Parathyroid adenoma (tissue), 2 donors: ENCODE measurements around the gene TEX48.

Source experiments
- H2AFZ ChIP-seq: fragments of 300-600 bp; sonication (generic); one replicate; pipeline ENCODE4 v1.7.0; 2017; ENCODE audit warnings: antibody characterized with exemption, mild to moderate bottlenecking
- H3K27ac ChIP-seq: fragments of 300-600 bp; sonication (generic); one replicate; pipeline ENCODE4 v1.7.0; 2017
- H3K27me3 ChIP-seq: fragments of 300-600 bp; sonication (generic); one replicate; pipeline ENCODE4 v1.7.0; 2017; ENCODE audit warnings: low read length; ENCODE audit not compliant: control insufficient read depth, insufficient read depth
- H3K36me3 ChIP-seq: fragments of 300-600 bp; sonication (generic); one replicate; pipeline ENCODE4 v1.7.0; 2017; ENCODE audit warnings: low read length; ENCODE audit not compliant: control insufficient read depth, insufficient read depth
- H3K4me1 ChIP-seq: fragments of 300-600 bp; sonication (generic); one replicate; pipeline ENCODE4 v1.7.0; 2017; ENCODE audit warnings: control low read depth
- H3K4me2 ChIP-seq: fragments of 300-600 bp; sonication (generic); one replicate; pipeline ENCODE4 v1.7.0; 2017; ENCODE audit warnings: low read length
- H3K4me3 ChIP-seq: fragments of 300-600 bp; sonication (generic); one replicate; pipeline ENCODE4 v1.7.0; 2017; ENCODE audit warnings: low read depth, low read length
- H3K79me2 ChIP-seq: fragments of 300-600 bp; sonication (generic); one replicate; pipeline ENCODE4 v1.7.0; 2017; ENCODE audit warnings: control low read depth
- H3K9ac ChIP-seq: fragments of 300-600 bp; sonication (generic); one replicate; pipeline ENCODE4 v1.7.0; 2017; ENCODE audit warnings: mild to moderate bottlenecking
- H3K9me3 ChIP-seq: fragments of 300-600 bp; sonication (generic); one replicate; pipeline ENCODE4 v1.7.0; 2017; ENCODE audit warnings: low read length; ENCODE audit not compliant: control insufficient read depth
- TF ChIP-seq, protein P1 (sequence below): fragments of 300-600 bp; sonication (generic); IDR thresholded peaks from one replicate; pipeline ENCODE4 v1.7.0; 2017; ENCODE audit warnings: antibody characterized with exemption, mild to moderate bottlenecking
- donor health status: primary hyperparathyroidism.

TEX48 gene

DNA sequence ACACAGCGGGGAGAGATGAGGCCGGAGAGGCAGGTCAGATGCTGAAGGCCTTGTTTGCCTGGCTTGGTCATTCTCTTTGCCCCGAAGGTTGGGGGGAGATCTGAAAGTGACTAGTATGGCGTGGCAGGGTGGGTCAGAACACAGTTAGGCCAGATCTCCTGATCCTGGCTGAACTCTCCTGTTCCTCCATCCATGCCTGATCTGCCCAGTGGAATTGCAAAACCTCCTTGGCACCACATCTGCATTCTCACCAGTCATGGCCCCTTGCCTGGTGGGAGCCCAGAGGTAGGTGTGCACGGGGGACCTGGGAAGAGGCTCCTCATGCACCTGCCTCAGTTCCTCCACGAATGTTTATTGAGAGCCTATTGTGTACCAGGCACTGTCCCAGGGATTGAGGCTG lies 47.6 kb downstream of the TEX48 start:
- H3K9ac ChIP-seq = no peak overlapping the region
- H3K4me3 ChIP-seq = no peak overlapping the region
- no peaks in the 10 kb centered on the region for H3K79me2 ChIP-seq
- TF ChIP-seq, protein P1, sequence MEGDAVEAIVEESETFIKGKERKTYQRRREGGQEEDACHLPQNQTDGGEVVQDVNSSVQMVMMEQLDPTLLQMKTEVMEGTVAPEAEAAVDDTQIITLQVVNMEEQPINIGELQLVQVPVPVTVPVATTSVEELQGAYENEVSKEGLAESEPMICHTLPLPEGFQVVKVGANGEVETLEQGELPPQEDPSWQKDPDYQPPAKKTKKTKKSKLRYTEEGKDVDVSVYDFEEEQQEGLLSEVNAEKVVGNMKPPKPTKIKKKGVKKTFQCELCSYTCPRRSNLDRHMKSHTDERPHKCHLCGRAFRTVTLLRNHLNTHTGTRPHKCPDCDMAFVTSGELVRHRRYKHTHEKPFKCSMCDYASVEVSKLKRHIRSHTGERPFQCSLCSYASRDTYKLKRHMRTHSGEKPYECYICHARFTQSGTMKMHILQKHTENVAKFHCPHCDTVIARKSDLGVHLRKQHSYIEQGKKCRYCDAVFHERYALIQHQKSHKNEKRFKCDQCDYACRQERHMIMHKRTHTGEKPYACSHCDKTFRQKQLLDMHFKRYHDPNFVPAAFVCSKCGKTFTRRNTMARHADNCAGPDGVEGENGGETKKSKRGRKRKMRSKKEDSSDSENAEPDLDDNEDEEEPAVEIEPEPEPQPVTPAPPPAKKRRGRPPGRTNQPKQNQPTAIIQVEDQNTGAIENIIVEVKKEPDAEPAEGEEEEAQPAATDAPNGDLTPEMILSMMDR = no peak
- H3K4me1 ChIP-seq = no peaks in the 10 kb centered on the region
- H3K9me3 ChIP-seq = no peaks in the 10 kb centered on the region
- H3K36me3 ChIP-seq = no peaks in the 10 kb centered on the region
- no peaks in the 10 kb centered on the region for H3K27me3 ChIP-seq
- H2AFZ ChIP-seq = no peak overlapping the region
- H3K4me2 ChIP-seq = no peak overlapping the region
- no peak overlapping the region for H3K27ac ChIP-seq

DNA sequence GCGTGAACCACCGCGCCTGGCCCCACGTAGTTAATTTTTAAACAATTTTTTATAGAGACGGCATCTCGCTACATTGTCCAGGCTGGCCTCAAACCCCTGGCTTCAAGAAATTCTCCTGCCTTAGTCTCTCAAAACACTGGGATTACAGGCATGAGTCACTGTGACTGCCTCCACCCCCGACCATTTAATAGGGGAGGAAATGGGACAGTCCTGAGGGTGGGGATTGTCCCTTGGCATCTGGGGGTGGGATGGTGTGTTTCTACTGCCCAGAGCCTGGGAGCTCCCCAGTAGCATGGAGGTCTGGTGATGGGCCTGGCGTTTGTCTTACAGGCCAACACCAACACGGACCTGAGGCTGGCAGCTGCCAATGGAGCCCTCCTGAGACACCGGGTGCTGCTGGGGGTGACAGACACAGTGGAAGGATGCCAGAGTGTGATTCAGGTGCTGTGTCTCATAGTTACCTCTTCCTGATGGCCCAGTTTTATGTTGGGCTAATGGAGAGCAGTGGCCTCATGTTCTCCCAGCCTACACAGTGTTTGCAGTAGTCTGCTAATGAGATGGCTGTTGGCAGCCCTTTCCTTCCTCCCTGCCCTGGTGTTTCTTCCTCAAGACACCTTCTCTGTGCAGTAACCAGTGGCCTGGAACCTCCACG lies 48.4 kb downstream of the TEX48 start:
- Histone ChIP-seq H3K79me2 (no peaks in the 10 kb centered on the region), H2AFZ (no peak overlapping the region), H3K4me3 (no peak overlapping the region), H3K9ac (no peak overlapping the region), H3K4me1 (no peaks in the 10 kb centered on the region), H3K36me3 (no peaks in the 10 kb centered on the region), H3K27me3 (no peaks in the 10 kb centered on the region), H3K4me2 (no peak overlapping the region), H3K27ac (no peak overlapping the region), H3K9me3 (no peaks in the 10 kb centered on the region)
- TF ChIP-seq, protein P1 = no peak

DNA sequence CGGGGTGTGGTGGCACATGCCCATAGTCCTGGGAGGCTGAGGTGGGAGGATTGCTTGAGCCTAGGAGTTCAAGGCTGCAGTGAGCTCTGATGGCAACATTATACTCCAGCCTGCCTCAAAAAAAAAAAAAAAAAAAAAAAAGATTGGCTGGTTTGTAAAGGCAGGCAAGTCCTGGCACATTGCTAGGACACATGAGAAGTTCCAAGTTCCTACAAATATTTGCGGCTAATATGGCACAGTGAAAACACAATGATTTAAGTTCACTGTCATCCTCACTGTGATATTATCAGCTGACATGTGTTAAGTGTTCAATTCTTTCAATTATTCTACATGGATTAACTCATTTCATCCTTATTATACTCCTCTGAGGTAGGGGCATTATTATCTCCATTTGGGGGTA lies 50.8 kb downstream of the TEX48 start:
- Histone ChIP-seq H3K27ac (no peak overlapping the region), H3K9me3 (no peaks in the 10 kb centered on the region), H3K4me1 (no peaks in the 10 kb centered on the region), H2AFZ (no peak overlapping the region), H3K79me2 (no peaks in the 10 kb centered on the region), H3K4me3 (no peak overlapping the region), H3K4me2 (no peak overlapping the region), H3K27me3 (no peaks in the 10 kb centered on the region), H3K9ac (no peak overlapping the region), H3K36me3 (no peaks in the 10 kb centered on the region)
- TF ChIP-seq, protein P1 = no peak

DNA sequence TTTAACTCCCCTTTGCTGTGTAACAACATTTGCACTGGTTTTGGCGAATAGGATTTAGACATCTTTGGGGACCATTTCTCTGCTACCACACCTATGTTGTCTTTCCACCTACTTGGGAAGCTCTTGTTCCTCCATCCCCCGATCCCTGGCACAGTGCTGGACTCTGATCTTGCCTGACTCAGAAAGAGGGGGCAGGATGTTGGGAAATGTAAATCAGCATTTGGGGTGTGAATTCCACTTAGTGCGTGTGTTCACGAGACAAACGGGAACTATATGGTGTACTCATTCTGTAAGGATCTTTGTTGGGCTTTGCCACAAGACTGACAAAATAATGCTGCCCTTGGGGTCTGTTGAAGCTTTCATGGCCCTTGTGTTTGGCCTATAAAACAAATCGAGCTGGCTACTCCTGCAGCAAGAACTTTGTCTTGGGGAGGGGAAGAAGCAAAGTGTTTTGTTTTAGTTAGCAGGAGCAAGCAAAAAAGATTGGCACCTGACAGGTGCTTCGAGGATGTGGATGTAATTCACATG lies 52.4 kb downstream of the TEX48 start:
- no peak overlapping the region for H2AFZ ChIP-seq
- H3K4me3 ChIP-seq = no peak overlapping the region
- no peak overlapping the region for H3K4me2 ChIP-seq
- H3K4me1 ChIP-seq = no peaks in the 10 kb centered on the region
- no peaks in the 10 kb centered on the region for H3K27me3 ChIP-seq
- no peaks in the 10 kb centered on the region for H3K79me2 ChIP-seq
- H3K9me3 ChIP-seq = no peaks in the 10 kb centered on the region
- H3K36me3 ChIP-seq = no peaks in the 10 kb centered on the region
- TF ChIP-seq, protein P1 = no peak
- no peak overlapping the region for H3K27ac ChIP-seq
- no peak overlapping the region for H3K9ac ChIP-seq

DNA sequence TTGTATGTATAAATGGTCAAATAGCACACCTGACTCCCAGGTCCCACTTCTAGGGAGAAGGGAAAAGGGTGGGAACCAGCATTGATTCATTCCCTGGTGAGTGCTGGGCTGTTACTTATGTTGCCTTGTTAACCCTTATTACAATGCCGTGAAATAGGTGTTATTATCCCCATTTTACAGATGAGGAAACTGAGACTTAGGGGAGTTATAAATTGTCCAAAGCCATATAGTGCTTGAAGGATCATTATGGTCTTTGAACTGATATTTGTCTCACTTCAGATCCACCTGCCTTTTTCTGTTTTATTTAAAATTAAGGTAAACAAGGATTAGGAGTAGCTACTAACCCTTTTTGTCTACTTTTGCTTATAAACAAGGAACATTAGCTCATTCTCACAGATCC lies 54.4 kb downstream of the TEX48 start:
- Histone ChIP-seq H3K79me2 (no peaks in the 10 kb centered on the region), H3K27me3 (no peaks in the 10 kb centered on the region), H3K9me3 (no peaks in the 10 kb centered on the region), H3K36me3 (no peaks in the 10 kb centered on the region), H3K4me3 (no peak overlapping the region), H3K9ac (no peak overlapping the region), H3K4me2 (no peak overlapping the region), H3K27ac (no peak overlapping the region), H2AFZ (no peak overlapping the region), H3K4me1 (no peaks in the 10 kb centered on the region)
- TF ChIP-seq, protein P1 = no peak
